ENCODE results near the gene ABCC2.

GRCh38 chr10:99766302-99766681 is 16.1 kb upstream of the ABCC2 start:
- TF ChIP-seq CTCF (IDR thresholded peaks at IDR 0.05; ENCODE audit: low read depth, low read length) (no peak), EZH2phosphoT487 (IDR thresholded peaks at IDR 0.05; ENCODE audit: low read depth) (no peak)

All from OCI-LY3 (cell line).